ENCODE results near the gene CD27. TPM values are rescaled to one million over a fixed set of nuclear protein-coding genes. Genes with fewer than 3 reads are reported as not detected.
A peak's percentile ranks its signal among the peaks of the same experiment; 100 is the strongest.

CD27 gene
- total and polyA plus RNA-seq, 9 of the 15 experiments (the other 6 are each of a cell fraction or from before 2014, with no cell fraction given), result 0.24 TPM; not detected in 8

GRCh38 chr12:6440391-6440790 is 4.4 kb upstream of the CD27 start:
- in situ Hi-C loops (cut with MboI) (no loop called here), intact Hi-C loops (cut with micrococcal nuclease) (no loop called here)
- H3K4me3 ChIP-seq, result no peak overlapping the region
- H4K20me1 ChIP-seq (replicated peaks; ENCODE audit: control insufficient read depth, insufficient read depth, low read length), result no peaks in the 10 kb centered on the region
- ChIA-PET CTCF (ENCODE audit: low intra/inter-chr PET ratio) (no interaction called here), POLR2A (interaction anchor here (1.2 to 2.5 kb wide), 2 partner anchors 12 to 23 kb away, joined by 3 to 14 read pairs; partner anchors contain the start of gene TAPBPL)
- BruUV-seq (replicated peaks), result no TSS peak
- no peak overlapping the region for H3K27ac ChIP-seq (ENCODE audit: extremely low read depth, low read depth, low read length)
- 20% methylated on average over 1 of the region's 1 CpG for WGBS (ENCODE audit: insufficient coverage, low coverage, missing lambda C conversion rate)
- H3K36me3 ChIP-seq (ENCODE audit: control insufficient read depth, insufficient read depth, low read length), result no peaks in the 10 kb centered on the region
- H3K9me3 ChIP-seq (replicated peaks; ENCODE audit: control insufficient read depth, insufficient read depth, low read depth, low read length), result no peaks in the 10 kb centered on the region
- FAIRE-seq, result no peak
- no peak overlapping the region for H2AFZ ChIP-seq (ENCODE audit: low read depth, low read length)
- H3K9ac ChIP-seq (ENCODE audit: insufficient read depth in 1 of 2, low read depth in 2 of 2, low read length in 2 of 2), result no peak overlapping the region
- no peak for ATAC-seq
- DNase-seq (ENCODE audit: extremely low read depth in 1 of 4, low spot score in 3 of 4), result no peak
- no peaks in the 10 kb centered on the region for H3K9me1 ChIP-seq (ENCODE audit: control insufficient read depth, insufficient read depth, low read length)
- peaks cover 0 to 7% of the 10 kb centered on the region in 2 experiments; a peak in 4 of 5 replicates for H3K27me3 ChIP-seq (ENCODE audit: control insufficient read depth in 2 of 2, insufficient read depth in 2 of 2, low read length in 2 of 2)
- no peaks in the 10 kb centered on the region; a peak in 1 of 5 replicates for H3K4me1 ChIP-seq (replicated peaks in 1 of 2; ENCODE audit: control insufficient read depth in 2 of 2, insufficient read depth in 2 of 2, low read length in 2 of 2)
- H3K4me2 ChIP-seq (ENCODE audit: insufficient read depth, low read length), result no peak overlapping the region
- H3K79me2 ChIP-seq (ENCODE audit: control insufficient read depth, insufficient read depth, low read length), result no peaks in the 10 kb centered on the region
- no peak for TF ChIP-seq ZNF224 (CRISPR knock-in tag; IDR thresholded peaks at IDR 0.05)
- no peak for TF ChIP-seq ZC3H4 (CRISPR knock-in tag; IDR thresholded peaks at IDR 0.05; ENCODE audit: borderline replicate concordance)
- TF ChIP-seq FOXP1 (CRISPR knock-in tag; IDR thresholded peaks at IDR 0.05), result no peak
- TF ChIP-seq DMBX1 (CRISPR knock-in tag; IDR thresholded peaks at IDR 0.05; ENCODE audit: borderline replicate concordance), result no peak
- TF ChIP-seq MED1 (CRISPR knock-in tag; IDR thresholded peaks at IDR 0.05; ENCODE audit: borderline replicate concordance), result no peak

- POLR2A ChIA-PET, result no interaction called here
- no peak overlapping the region for H3K9ac ChIP-seq (ENCODE audit: insufficient read depth in 1 of 2, low read depth in 2 of 2, low read length in 2 of 2)
- no peak for DNase-seq (ENCODE audit: extremely low read depth in 1 of 4, low spot score in 3 of 4)
- H3K9me3 ChIP-seq (replicated peaks; ENCODE audit: control insufficient read depth, insufficient read depth, low read depth, low read length), result no peaks in the 10 kb centered on the region
- ATAC-seq, result no peak
- no peaks in the 10 kb centered on the region for H3K79me2 ChIP-seq (ENCODE audit: control insufficient read depth, insufficient read depth, low read length)
- H3K4me3 ChIP-seq, result no peak overlapping the region
- H3K9me1 ChIP-seq (ENCODE audit: control insufficient read depth, insufficient read depth, low read length), result no peaks in the 10 kb centered on the region
- no peaks in the 10 kb centered on the region for H3K36me3 ChIP-seq (ENCODE audit: control insufficient read depth, insufficient read depth, low read length)
- no peaks in the 10 kb centered on the region for H4K20me1 ChIP-seq (replicated peaks; ENCODE audit: control insufficient read depth, insufficient read depth, low read length)
- H3K4me2 ChIP-seq (ENCODE audit: insufficient read depth, low read length), result no peak overlapping the region
- no peaks in the 10 kb centered on the region; a peak in 1 of 5 replicates for H3K4me1 ChIP-seq (replicated peaks in 1 of 2; ENCODE audit: control insufficient read depth in 2 of 2, insufficient read depth in 2 of 2, low read length in 2 of 2)
- FAIRE-seq, result no peak
- intact Hi-C loops (cut with micrococcal nuclease) (no loop called here), in situ Hi-C loops (cut with MboI) (no loop called here)
- no peak overlapping the region for H2AFZ ChIP-seq (ENCODE audit: low read depth, low read length)
- TF ChIP-seq ZNF586 (CRISPR knock-in tag; conservative IDR thresholded peaks at IDR 0.05) (no peak), BRD9 (IDR thresholded peaks at IDR 0.05; ENCODE audit: low read depth, partially characterized antibody) (no peak), CEBPG (CRISPR knock-in tag; IDR thresholded peaks at IDR 0.05) (no peak), CEBPG (tag; conservative IDR thresholded peaks at IDR 0.05 in 1 of 2, IDR thresholded peaks at IDR 0.05 in 1 of 2) (peak in 1 of 2 experiments; percentile 40; a peak in 1 of 4 replicates), RHOXF2B (CRISPR knock-in tag; conservative IDR thresholded peaks at IDR 0.05) (no peak), ATF3 (IDR thresholded peaks at IDR 0.05) (peak; percentile 56), ATF3 (CRISPR knock-in tag; conservative IDR thresholded peaks at IDR 0.05) (no peak), ZNF224 (CRISPR knock-in tag; IDR thresholded peaks at IDR 0.05) (no peak)
- TF ChIP-seq, protein P1, sequence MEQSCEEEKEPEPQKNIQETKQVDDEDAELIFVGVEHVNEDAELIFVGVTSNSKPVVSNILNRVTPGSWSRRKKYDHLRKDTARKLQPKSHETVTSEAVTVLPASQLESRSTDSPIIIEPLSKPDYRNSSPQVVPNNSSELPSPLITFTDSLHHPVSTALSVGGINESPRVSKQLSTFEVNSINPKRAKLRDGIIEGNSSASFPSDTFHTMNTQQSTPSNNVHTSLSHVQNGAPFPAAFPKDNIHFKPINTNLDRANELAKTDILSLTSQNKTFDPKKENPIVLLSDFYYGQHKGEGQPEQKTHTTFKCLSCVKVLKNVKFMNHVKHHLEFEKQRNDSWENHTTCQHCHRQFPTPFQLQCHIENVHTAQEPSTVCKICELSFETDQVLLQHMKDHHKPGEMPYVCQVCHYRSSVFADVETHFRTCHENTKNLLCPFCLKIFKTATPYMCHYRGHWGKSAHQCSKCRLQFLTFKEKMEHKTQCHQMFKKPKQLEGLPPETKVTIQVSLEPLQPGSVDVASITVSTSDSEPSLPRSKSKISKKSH (CRISPR knock-in tag; IDR thresholded peaks at IDR 0.05), result no peak
- H3K27me3 ChIP-seq (ENCODE audit: control insufficient read depth in 2 of 2, insufficient read depth in 2 of 2, low read length in 2 of 2), result peaks cover 0 to 9% of the 10 kb centered on the region in 2 experiments; a peak in 4 of 5 replicates
- BruUV-seq (replicated peaks), result no TSS peak
- WGBS (ENCODE audit: insufficient coverage, low coverage, missing lambda C conversion rate), result 60% methylated on average over 7 of the region's 9 CpGs
- no peak overlapping the region for H3K27ac ChIP-seq (ENCODE audit: extremely low read depth, low read depth, low read length)
- CTCF ChIA-PET (ENCODE audit: low intra/inter-chr PET ratio), result no interaction called here
These were observed 1.9 kb upstream of the CD27 start for GRCh38 chr12:6442836-6443235.

All from K562 (cell line).